HG03469 (cell line): Measurements from ENCODE around the gene ABHD6.

Source experiments
- ATAC-seq: cut with Tn5 transposase; IDR thresholded peaks from one replicate; pipeline ENCODE4 v1.9.1; 2021; ENCODE audit warnings: mild to moderate bottlenecking, moderate library complexity, moderate number of reproducible peaks; ENCODE audit not compliant: unreplicated experiment

The ABHD6 gene

DNA sequence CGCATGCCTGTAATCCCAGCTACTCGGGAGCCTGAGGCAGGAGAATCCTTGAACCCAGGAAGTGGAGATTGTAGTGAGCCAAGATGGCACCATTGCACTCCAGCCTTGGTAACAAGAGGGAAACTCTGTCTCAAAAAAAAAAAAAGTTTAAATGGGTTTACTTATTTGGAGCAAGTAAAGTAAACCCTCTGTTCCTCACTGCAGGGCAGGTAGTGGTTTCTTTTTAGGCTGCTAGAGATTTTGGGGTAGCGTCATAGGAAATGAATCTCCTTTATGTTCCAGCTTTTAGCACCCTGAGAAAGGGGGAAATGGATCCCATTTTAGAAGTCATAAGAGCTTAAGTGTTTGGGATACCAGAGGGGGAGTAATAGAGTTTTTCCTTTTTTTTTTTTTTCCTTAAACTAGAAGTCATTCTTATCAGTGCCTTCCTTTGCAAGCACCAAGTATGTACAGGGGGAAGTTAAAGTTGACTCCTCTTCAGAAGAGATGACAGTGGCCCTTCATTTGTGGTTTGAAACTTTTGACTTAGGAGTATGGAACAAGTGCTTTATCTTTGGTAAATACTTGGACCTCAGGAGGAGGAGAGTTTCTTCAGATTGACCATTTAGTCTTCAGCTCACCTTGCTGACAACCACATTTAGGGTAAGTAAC is 103.1 kb downstream of the ABHD6 start:
- no peak for ATAC-seq

DNA sequence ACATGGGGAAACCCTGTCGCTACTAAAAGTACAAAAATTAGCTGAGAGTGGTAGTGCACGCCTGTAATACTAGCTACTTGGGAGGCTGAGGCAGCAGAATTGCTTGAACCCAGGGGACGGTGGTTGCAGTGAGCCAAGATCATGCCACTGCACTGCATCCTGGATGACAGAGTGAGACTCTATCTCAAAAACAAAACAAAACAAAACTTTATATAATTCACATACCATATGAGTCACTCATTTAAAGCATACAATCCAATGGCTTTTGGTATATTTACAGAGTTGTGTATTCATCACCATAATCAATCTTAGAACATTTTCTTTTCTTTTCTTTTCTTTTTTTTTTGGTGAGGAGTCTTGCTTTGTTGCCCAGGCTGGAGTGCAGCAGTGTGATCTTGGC is 103.8 kb downstream of the ABHD6 start:
- ATAC-seq = no peak

DNA sequence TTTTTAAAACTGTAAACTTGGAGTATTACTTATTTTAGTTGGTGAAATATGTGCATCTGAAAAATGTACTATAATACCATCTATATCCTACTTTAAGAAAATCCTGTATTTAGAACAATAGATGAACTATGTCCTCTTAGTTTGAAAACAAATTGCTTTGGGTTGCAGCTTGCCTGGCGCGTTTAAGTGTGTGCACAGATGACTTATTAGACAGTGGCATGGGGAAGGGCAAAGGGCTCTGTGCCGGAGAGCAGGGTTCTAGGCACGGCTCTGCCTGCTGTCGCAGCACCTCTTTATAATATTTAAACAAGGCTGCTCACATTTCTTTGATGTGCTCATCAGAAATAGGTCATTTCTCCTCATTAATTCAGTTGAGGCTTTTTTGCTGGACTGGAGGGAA is 105.1 kb downstream of the ABHD6 start:
- ATAC-seq = no peak
